GM21619 (cell line): ENCODE measurements around the gene SFMBT2.
"Not testable (repeated sequence)": the region's sequence is repeated elsewhere in the genome, so short reads cannot be mapped to it uniquely, and the experiment has no call there.

Experiments used
- ATAC-seq: cut with Tn5 transposase; IDR thresholded peaks from one replicate; pipeline ENCODE4 v1.9.1; 2021; ENCODE audit not compliant: unreplicated experiment

Gene SFMBT2

GRCh38 chr10:7235376-7235775 is 175.5 kb downstream of the SFMBT2 start:
- no peak for ATAC-seq

- no peak for ATAC-seq
These were observed 176.7 kb downstream of the SFMBT2 start for GRCh38 chr10:7234109-7234508.

GRCh38 chr10:7233259-7233991 is 177.4 kb downstream of the SFMBT2 start:
- no peak for ATAC-seq

- ATAC-seq = no peak
These were observed 179.1 kb downstream of the SFMBT2 start for GRCh38 chr10:7231509-7232414.

- no peak for ATAC-seq
These were observed 179.9 kb downstream of the SFMBT2 start for GRCh38 chr10:7230951-7231350.

- ATAC-seq = no peak
These were observed 180.8 kb downstream of the SFMBT2 start for GRCh38 chr10:7230036-7230435.

- ATAC-seq = no peak
These were observed 185.7 kb downstream of the SFMBT2 start for GRCh38 chr10:7225133-7225532.

GRCh38 chr10:7218968-7219367 is 191.9 kb downstream of the SFMBT2 start:
- no peak for ATAC-seq

GRCh38 chr10:7212696-7213095 is 198.1 kb downstream of the SFMBT2 start:
- ATAC-seq = not testable (repeated sequence)

GRCh38 chr10:7211857-7212577 is 198.8 kb downstream of the SFMBT2 start:
- ATAC-seq = no peak

- ATAC-seq = no peak
These were observed 200.3 kb downstream of the SFMBT2 start for GRCh38 chr10:7210516-7210915.

- ATAC-seq = no peak
These were observed 201.4 kb downstream of the SFMBT2 start for GRCh38 chr10:7209458-7209857.

- ATAC-seq = no peak
These were observed 204.3 kb downstream of the SFMBT2 start for GRCh38 chr10:7206412-7207100.

GRCh38 chr10:7205656-7206055 is 205.2 kb downstream of the SFMBT2 start:
- ATAC-seq = no peak

GRCh38 chr10:7202793-7203355 is 208.0 kb downstream of the SFMBT2 start:
- no peak for ATAC-seq

- no peak for ATAC-seq
These were observed 211.6 kb downstream of the SFMBT2 start for GRCh38 chr10:7199152-7199760.

GRCh38 chr10:7196284-7196683 is 214.6 kb downstream of the SFMBT2 start:
- no peak for ATAC-seq

- no peak for ATAC-seq
These were observed 215.7 kb downstream of the SFMBT2 start for GRCh38 chr10:7195118-7195517.

GRCh38 chr10:7194571-7194970 is 216.3 kb downstream of the SFMBT2 start:
- no peak for ATAC-seq

GRCh38 chr10:7193369-7193768 is 217.5 kb downstream of the SFMBT2 start:
- no peak for ATAC-seq
